MG63 (cell line): ENCODE data around the gene BRINP1. TPM values are rescaled to one million over a fixed set of nuclear protein-coding genes. Genes with fewer than 3 reads are reported as not detected.

Source experiments
- DNase-seq: peaks from one replicate; pipeline ENCODE4 v3.0.0-alpha.2; 2020
- H3K27me3 ChIP-seq: fragments of 250-450 bp; sonication (Bioruptor Pico); 2 replicates; pipeline ENCODE4 v1.5.1; 2020; ENCODE audit warnings: mild to moderate bottlenecking, moderate library complexity
- H3K36me3 ChIP-seq: fragments of 250-450 bp; sonication (Bioruptor Pico); 2 replicates; pipeline ENCODE4 v1.5.1; 2020; ENCODE audit warnings: mild to moderate bottlenecking, moderate library complexity
- H3K4me3 ChIP-seq: fragments of 250-450 bp; sonication (Bioruptor Pico); 2 replicates; pipeline ENCODE4 v1.5.1; 2020; ENCODE audit warnings: mild to moderate bottlenecking, moderate library complexity
- H3K9me3 ChIP-seq: fragments of 250-450 bp; sonication (Bioruptor Pico); 2 replicates; pipeline ENCODE4 v1.5.1; 2020; ENCODE audit warnings: mild to moderate bottlenecking, moderate library complexity
- total RNA-seq: library from RNA; depleted of rRNA; stranded (reverse); fragments of >200 nt; shearing (Covaris generic); gene quantifications from 2 replicates; pipeline ENCODE4 v1.2.3, GENCODE V29; 2014; ENCODE audit warnings: low replicate concordance

BRINP1 gene
- total RNA-seq, 1 experiment from 2014 or later: 0.49 TPM

GRCh38 chr9:119298076-119298853 is 71.0 kb downstream of the BRINP1 start:
- Histone ChIP-seq H3K36me3 (no peaks in the 10 kb centered on the region), H3K4me3 (no peak overlapping the region), H3K27me3 (no peaks in the 10 kb centered on the region), H3K9me3 (no peaks in the 10 kb centered on the region)
- no peak for DNase-seq

- H3K36me3 ChIP-seq: no peaks in the 10 kb centered on the region
- no peak overlapping the region for H3K4me3 ChIP-seq
- no peaks in the 10 kb centered on the region for H3K27me3 ChIP-seq
- DNase-seq: no peak
- no peaks in the 10 kb centered on the region for H3K9me3 ChIP-seq
These were observed 77.7 kb downstream of the BRINP1 start for GRCh38 chr9:119291554-119291953.

- peak; percentile 12 for DNase-seq
- H3K27me3 ChIP-seq: no peaks in the 10 kb centered on the region
- no peaks in the 10 kb centered on the region for H3K9me3 ChIP-seq
- no peaks in the 10 kb centered on the region for H3K36me3 ChIP-seq
- H3K4me3 ChIP-seq: no peak overlapping the region
These were observed 79.3 kb downstream of the BRINP1 start for GRCh38 chr9:119289740-119290433.

DNA sequence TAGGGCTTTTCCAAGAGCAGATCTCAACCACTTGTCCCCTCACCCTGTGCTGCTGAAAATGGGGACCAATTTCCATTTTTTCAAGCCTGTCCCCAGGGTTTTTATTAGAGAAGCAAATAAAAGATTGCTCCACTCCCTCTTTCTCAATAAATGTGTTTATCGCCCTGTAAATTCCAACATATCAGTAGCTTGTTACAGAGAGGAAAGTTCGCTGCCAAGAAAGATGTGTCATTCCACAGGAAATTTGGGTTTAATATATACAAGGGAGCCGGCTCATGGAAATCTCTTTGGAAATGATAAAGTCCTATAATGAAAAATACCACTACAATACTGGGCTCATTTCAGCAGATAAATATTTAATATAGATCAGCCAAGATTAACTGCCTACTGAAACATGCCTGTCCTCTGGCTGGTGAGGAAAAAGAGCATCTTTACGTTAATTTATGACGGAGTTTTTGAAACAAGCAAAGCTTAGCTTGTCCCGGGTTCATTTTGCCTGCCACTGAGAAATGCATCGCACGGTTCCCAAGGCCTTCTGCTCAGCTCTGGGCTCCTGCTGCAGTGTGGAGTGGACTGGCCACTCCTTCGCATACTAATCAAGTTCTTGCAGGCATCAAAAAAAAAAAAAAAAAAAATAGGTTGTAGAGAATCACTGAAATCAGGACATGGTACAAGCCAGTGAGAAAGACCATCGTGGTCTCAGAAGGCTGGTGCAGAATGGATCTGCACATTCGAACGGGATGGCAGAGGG is 84.5 kb downstream of the BRINP1 start:
- peak; percentile 23 for DNase-seq
- Histone ChIP-seq H3K36me3 (no peaks in the 10 kb centered on the region), H3K27me3 (no peaks in the 10 kb centered on the region), H3K4me3 (no peak overlapping the region), H3K9me3 (no peaks in the 10 kb centered on the region)

DNA sequence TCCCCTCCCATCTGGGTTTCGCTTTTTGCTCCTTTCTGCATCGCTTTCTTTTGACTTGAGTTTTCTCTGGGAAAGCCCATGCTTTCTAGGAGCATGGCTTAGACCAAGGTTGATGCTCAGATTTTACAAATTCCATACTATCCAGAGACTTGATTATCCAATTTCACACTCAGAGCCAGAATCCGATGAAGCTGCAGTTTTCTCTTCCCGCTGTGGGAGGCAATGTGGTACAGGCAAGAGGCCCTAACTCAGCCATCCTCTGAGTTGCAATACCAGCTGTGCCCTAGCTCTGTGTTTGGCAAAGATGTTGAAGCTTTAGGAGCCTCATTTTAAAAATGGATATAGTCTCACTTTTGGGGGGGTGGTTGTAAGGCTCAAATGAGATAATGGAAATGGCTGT is 85.1 kb downstream of the BRINP1 start:
- H3K9me3 ChIP-seq: no peaks in the 10 kb centered on the region
- no peaks in the 10 kb centered on the region for H3K36me3 ChIP-seq
- peak; percentile 56 for DNase-seq
- H3K27me3 ChIP-seq: no peaks in the 10 kb centered on the region
- no peak overlapping the region for H3K4me3 ChIP-seq

DNA sequence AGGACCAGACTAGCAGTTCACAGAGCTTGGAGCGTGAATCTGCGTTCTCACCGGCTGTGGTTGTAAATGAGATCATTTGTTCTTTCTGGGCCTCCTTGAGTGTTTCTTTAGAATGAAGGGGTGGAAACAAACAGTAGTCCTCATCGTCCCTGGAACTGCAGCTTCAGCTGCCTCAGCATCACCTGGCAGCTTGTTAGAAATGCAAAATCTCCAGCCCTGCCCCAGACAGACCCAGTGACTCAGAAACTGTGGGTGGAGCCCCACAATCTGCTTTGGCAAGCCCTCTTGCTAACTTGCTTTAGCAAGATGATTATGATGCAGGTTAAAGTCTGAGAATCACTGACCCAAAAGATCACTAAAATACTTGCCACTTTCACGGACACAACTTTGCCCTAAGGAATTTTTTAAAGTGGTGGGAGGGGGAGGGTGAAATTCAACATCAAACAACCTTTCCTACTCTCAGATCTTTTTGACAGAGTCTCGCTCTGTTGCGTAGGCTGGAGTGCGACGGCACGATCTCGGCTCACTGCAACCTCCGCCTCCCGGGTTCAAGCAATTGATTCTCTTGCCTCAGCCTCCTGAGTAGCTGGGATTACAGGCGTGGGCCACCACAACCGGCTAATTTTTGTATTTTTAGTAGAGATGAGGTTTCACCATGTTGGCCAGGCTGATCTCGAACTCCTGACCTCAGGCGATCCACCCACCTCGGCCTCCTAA is 86.0 kb downstream of the BRINP1 start:
- no peaks in the 10 kb centered on the region for H3K36me3 ChIP-seq
- H3K4me3 ChIP-seq: no peak overlapping the region
- DNase-seq: peak; percentile 79
- no peaks in the 10 kb centered on the region for H3K9me3 ChIP-seq
- H3K27me3 ChIP-seq: no peaks in the 10 kb centered on the region

GRCh38 chr9:119282476-119283077 is 86.7 kb downstream of the BRINP1 start:
- H3K9me3 ChIP-seq: no peaks in the 10 kb centered on the region
- DNase-seq: no peak
- H3K27me3 ChIP-seq: no peaks in the 10 kb centered on the region
- H3K36me3 ChIP-seq: no peaks in the 10 kb centered on the region
- H3K4me3 ChIP-seq: no peak overlapping the region

- H3K4me3 ChIP-seq: no peak overlapping the region
These were observed 88.3 kb downstream of the BRINP1 start for GRCh38 chr9:119280740-119281485.

GRCh38 chr9:119278171-119278570 is 91.1 kb downstream of the BRINP1 start:
- no peaks in the 10 kb centered on the region for H3K9me3 ChIP-seq
- peak; percentile 25 for DNase-seq
- H3K36me3 ChIP-seq: no peaks in the 10 kb centered on the region
- H3K4me3 ChIP-seq: no peak overlapping the region
- H3K27me3 ChIP-seq: no peaks in the 10 kb centered on the region

More at GRCh38 chr9:119280740-119281485, 88.3 kb downstream of the BRINP1 start:
- DNase-seq: no peak
- Histone ChIP-seq H3K9me3 (no peaks in the 10 kb centered on the region), H3K36me3 (no peaks in the 10 kb centered on the region), H3K27me3 (no peaks in the 10 kb centered on the region)

- Histone ChIP-seq H3K36me3 (no peaks in the 10 kb centered on the region), H3K9me3 (no peaks in the 10 kb centered on the region), H3K27me3 (no peaks in the 10 kb centered on the region), H3K4me3 (no peak overlapping the region)
- peak; percentile 61 for DNase-seq
These were observed 95.1 kb downstream of the BRINP1 start for GRCh38 chr9:119273984-119274665.

GRCh38 chr9:119273325-119273904 is 95.8 kb downstream of the BRINP1 start:
- peak; percentile 56 for DNase-seq
- no peaks in the 10 kb centered on the region for H3K27me3 ChIP-seq
- H3K36me3 ChIP-seq: no peaks in the 10 kb centered on the region
- no peaks in the 10 kb centered on the region for H3K9me3 ChIP-seq
- H3K4me3 ChIP-seq: no peak overlapping the region

DNA sequence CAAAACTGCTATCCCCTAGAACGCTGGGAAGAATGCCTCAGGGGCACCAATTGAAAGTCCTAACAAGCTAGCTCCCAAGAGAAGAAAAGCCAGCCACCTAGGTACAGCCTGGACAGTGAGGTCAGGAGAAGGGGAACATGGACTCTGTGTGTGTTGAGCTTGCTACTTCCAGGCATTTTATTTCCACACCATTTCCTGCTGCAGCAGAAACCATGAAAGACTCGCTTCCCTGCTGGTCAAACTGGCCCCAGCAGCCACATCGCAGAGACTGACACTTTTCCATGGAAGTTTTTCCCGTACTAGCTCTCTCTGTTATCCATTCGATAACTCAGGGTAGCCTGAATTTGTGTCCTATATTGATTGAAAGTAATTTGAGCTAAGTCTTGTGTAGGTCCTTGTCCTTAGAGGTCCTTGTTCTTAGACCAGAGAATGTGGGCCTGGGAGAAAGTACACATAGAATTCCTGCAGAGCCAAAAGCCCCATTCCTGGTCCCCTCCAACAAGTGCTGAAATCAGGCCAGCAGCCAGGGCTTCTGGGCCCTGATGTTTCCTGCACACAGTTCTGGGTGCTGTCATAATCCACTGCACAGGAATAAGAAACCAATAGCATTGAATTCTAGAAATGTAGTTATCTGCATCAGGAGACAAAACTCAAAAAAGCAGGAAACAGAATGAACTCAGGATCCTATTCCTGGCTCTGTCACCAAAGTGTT is 96.6 kb downstream of the BRINP1 start:
- Histone ChIP-seq H3K9me3 (no peaks in the 10 kb centered on the region), H3K27me3 (no peaks in the 10 kb centered on the region), H3K36me3 (no peaks in the 10 kb centered on the region), H3K4me3 (no peak overlapping the region)
- peak; percentile 10 for DNase-seq

GRCh38 chr9:119268985-119269384 is 100.2 kb downstream of the BRINP1 start:
- no peaks in the 10 kb centered on the region for H3K9me3 ChIP-seq
- no peak for DNase-seq
- H3K27me3 ChIP-seq: no peaks in the 10 kb centered on the region
- no peaks in the 10 kb centered on the region for H3K36me3 ChIP-seq
- no peak overlapping the region for H3K4me3 ChIP-seq

DNA sequence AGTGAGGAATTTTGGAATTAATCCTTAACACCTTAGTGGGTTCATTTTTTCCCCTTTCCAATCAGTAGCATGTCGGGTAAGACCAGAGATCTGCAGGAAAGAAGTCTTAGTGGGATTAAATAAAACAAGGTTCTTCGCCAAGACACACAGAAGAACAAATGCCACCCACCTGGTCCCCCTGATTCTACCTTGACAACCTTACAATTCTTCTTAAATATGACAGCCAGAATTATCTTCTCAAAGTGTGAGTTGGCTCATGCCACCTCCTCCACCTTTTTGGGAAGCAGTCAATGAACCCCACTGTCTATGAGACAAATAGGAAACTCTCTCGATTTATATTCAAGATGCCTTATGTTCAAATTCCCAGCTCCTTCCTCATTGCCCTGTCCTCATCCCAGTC is 105.1 kb downstream of the BRINP1 start:
- Histone ChIP-seq H3K4me3 (no peak overlapping the region), H3K27me3 (no peaks in the 10 kb centered on the region), H3K36me3 (no peaks in the 10 kb centered on the region), H3K9me3 (no peaks in the 10 kb centered on the region)
- DNase-seq: no peak
